ENCODE data around the gene IL4R.

DNA sequence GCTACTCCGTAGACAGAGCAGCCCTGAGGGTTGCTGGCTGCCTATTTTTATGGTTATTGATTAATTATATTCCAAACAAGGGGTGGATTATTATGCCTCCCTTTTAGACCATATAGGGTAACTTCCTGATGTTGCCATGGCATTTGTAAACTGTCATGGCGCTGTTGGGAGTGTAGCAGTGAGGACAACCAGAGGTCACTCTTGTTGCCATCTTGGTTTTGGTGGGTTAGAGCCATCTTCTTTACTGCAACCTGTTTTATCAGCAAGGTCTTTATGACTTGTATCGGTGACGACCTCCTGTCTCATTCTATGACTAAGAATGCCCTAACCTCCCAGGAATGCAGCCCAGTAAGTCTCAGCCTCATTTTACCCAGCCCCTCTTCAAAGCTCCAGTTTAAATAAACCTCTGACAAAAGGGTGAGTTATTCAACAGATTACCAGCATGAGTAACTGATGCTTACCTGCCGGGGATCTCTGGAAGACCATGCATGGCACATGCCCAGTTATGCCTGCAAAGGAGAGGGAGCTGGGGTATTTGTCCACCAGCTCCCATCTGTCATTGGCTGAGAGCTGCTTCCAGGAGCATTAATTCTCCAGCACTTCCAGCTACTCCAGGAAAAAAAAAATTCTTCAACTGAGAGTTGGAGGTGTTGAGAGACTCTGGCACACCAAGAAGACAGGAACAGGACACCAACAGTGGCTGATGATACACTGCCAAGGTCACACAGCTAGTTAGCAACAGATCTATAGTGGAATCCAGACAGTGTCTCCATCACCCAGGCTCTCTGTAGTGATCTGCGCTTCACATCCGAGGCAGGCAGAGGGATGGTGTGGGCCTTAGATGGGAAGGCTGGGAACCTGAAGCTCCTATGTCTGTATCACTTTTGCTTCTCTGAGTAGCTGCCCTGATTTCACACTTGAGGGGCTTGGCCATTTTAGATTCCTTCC, 51.6 kb downstream of the IL4R start:
- TF ChIP-seq RAD21 (IDR thresholded peaks at IDR 0.05 in 1 of 2, conservative IDR thresholded peaks at IDR 0.05 in 1 of 2; ENCODE audit: low read depth in 2 of 2, low read length in 2 of 2) (no peak), CTCF (IDR thresholded peaks at IDR 0.05; ENCODE audit: control extremely low read depth in 1 of 3, insufficient read depth in 1 of 3, low read depth in 1 of 3, low read length in 3 of 3) (no peak), SP1 (IDR thresholded peaks at IDR 0.05; ENCODE audit: low read depth, low read length) (no peak), EP300 (IDR thresholded peaks at IDR 0.05; ENCODE audit: borderline replicate concordance in 1 of 2, low read depth in 2 of 2, low read length in 2 of 2) (no peak), SIN3A (conservative IDR thresholded peaks at IDR 0.05 in 1 of 2, IDR thresholded peaks at IDR 0.05 in 1 of 2; ENCODE audit: low read depth in 1 of 2, low read length in 2 of 2) (no peak), EGR1 (IDR thresholded peaks at IDR 0.05; ENCODE audit: borderline replicate concordance, low read depth, low read length) (no peak), SUZ12 (IDR thresholded peaks at IDR 0.05; ENCODE audit: low read length) (no peak), NRF1 (IDR thresholded peaks at IDR 0.05; ENCODE audit: low read depth, low read length) (no peak), EZH2 (IDR thresholded peaks at IDR 0.05; ENCODE audit: low read depth, low read length, severe bottlenecking) (no peak), SAP30 (IDR thresholded peaks at IDR 0.05; ENCODE audit: insufficient read depth, insufficient replicate concordance, low read length) (no peak), TBP (IDR thresholded peaks at IDR 0.05; ENCODE audit: low read depth, low read length) (no peak)
- TF ChIP-seq, protein P1, sequence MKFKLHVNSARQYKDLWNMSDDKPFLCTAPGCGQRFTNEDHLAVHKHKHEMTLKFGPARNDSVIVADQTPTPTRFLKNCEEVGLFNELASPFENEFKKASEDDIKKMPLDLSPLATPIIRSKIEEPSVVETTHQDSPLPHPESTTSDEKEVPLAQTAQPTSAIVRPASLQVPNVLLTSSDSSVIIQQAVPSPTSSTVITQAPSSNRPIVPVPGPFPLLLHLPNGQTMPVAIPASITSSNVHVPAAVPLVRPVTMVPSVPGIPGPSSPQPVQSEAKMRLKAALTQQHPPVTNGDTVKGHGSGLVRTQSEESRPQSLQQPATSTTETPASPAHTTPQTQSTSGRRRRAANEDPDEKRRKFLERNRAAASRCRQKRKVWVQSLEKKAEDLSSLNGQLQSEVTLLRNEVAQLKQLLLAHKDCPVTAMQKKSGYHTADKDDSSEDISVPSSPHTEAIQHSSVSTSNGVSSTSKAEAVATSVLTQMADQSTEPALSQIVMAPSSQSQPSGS (IDR thresholded peaks at IDR 0.05; ENCODE audit: low read length) = no peak
- TF ChIP-seq, protein P2, sequence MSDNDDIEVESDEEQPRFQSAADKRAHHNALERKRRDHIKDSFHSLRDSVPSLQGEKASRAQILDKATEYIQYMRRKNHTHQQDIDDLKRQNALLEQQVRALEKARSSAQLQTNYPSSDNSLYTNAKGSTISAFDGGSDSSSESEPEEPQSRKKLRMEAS (IDR thresholded peaks at IDR 0.05) = no peak

Measured in H1 (cell line).